Right lobe of liver (tissue), 4 donors: ENCODE data around the gene SULT1C3.

Source experiments
- POLR2A ChIP-seq: fragments of 450-650 bp; IDR thresholded peaks from one replicate; pipeline ENCODE4 v1.6.1; 2017; ENCODE audit warnings: antibody characterized with exemption, mild to moderate bottlenecking
- TF ChIP-seq, protein P1 (sequence below), 4 donors: fragments of 200-600 bp in 3 of 4; fragments of 450-650 bp in 1 of 4; IDR thresholded peaks; one replicate each; pipeline versions ENCODE4 v1.5.1 to v1.8.0; 2016 to 2022; ENCODE audit warnings: antibody characterized with exemption in 4 of 4, mild to moderate bottlenecking in 2 of 4
- donor health status: DM: no; HTN: no; CAD: no.
- donor health status: DM: no; HTN: no; CAD: no.
- donor health status: DM: no; HTN: yes; CAD: no.

DNA sequence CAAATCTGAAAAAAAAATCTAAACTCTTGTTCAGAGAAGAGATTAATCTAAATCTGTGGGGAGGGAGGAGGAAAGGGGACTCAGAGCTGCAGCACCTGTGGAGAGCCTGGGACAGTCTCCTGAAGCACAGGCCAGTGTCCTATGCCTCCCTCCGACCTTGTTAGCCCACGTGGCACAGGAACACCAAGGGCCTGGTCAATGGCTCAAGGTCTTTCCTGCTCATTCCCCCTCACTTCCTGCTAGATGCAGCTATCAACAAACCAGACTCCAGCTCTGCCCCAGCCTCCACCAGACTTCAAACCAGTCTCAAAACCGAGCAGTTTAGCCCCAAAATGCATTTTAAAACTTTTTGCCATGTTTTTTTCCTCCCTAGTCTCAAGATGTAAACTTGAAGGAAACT lies 20.1 kb upstream of the SULT1C3 start:
- TF ChIP-seq, protein P1, sequence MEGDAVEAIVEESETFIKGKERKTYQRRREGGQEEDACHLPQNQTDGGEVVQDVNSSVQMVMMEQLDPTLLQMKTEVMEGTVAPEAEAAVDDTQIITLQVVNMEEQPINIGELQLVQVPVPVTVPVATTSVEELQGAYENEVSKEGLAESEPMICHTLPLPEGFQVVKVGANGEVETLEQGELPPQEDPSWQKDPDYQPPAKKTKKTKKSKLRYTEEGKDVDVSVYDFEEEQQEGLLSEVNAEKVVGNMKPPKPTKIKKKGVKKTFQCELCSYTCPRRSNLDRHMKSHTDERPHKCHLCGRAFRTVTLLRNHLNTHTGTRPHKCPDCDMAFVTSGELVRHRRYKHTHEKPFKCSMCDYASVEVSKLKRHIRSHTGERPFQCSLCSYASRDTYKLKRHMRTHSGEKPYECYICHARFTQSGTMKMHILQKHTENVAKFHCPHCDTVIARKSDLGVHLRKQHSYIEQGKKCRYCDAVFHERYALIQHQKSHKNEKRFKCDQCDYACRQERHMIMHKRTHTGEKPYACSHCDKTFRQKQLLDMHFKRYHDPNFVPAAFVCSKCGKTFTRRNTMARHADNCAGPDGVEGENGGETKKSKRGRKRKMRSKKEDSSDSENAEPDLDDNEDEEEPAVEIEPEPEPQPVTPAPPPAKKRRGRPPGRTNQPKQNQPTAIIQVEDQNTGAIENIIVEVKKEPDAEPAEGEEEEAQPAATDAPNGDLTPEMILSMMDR (IDR thresholded peaks at IDR 0.05), result no peak
- no peak for TF ChIP-seq POLR2A
